ENCODE measurements around the gene ANO4.

ANO4 gene

DNA sequence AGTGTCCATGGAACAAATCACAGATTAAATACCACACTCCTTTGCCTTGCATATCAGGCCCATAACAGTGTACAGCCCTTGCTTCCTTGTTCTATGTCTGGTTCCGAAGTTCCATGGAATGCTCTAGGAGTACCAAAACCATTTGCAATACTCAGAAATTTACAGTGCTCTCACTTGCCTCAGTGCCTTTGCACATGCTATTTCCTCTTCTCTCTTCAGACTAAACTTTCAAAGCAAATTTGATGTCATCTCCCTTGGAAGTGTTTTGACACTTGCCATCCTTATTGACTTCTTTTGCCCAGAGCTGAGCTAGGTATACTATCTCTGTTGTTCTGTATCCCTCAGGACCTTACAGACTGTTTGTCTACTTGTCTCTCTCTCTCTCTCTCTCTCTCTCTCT is 6.1 kb downstream of the ANO4 start:
- Histone ChIP-seq H3K27me3 (no peaks in the 10 kb centered on the region), H3K9ac (no peak overlapping the region), H3K4me1 (no peaks in the 10 kb centered on the region), H3K4me2 (no peak overlapping the region), H3K4me3 (no peak overlapping the region), H4K20me1 (no peaks in the 10 kb centered on the region), H3K27ac (no peak overlapping the region), H3K9me3 (no peaks in the 10 kb centered on the region), H3K36me3 (no peaks in the 10 kb centered on the region)
- no peak for TF ChIP-seq Cebpa-rat (IDR thresholded peaks at IDR 0.05)

DNA sequence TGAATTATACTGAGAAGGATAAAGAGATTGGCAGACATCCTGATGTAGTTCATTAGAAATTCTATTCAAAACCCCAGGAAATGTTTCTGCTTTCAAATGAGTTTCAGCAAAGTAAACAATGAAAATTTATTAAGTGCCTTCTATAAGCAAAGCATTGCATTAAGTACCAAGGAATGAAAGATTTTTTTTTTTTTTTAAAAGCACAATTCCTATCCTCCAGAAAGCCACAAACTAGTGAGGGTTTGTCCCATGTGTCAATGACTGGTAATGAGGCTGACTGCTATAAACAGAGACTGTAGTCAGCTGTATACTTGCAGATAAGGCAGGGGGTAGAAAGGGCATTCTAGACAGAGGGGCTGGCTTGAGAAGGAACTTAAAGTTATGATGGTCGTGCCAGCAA is 6.7 kb downstream of the ANO4 start:
- Histone ChIP-seq H3K27ac (no peak overlapping the region), H3K36me3 (no peaks in the 10 kb centered on the region), H3K4me3 (no peak overlapping the region), H3K27me3 (no peaks in the 10 kb centered on the region), H4K20me1 (no peaks in the 10 kb centered on the region), H3K4me1 (no peaks in the 10 kb centered on the region), H3K9me3 (no peaks in the 10 kb centered on the region), H3K4me2 (no peak overlapping the region), H3K9ac (no peak overlapping the region)
- no peak for TF ChIP-seq Cebpa-rat (IDR thresholded peaks at IDR 0.05)

DNA sequence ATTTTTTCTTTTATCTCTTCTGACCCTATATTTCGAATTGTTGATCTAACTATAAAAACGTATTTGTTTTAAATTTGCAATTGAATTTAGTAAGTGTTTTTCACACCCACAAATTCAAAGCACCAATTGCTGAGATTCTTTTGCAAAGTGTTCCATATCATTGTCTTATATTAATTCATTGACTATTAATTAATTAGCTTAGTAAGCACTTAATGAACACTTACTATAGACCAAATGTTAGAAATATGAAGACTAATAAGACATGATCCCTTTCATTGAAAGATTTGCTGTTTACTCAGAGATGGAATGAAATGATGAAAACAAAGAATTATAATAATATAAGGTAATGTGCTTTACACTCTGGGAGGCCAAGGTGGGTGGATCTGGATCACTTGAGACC is 14.2 kb downstream of the ANO4 start:
- no peak overlapping the region for H3K27ac ChIP-seq
- no peak overlapping the region for H3K4me2 ChIP-seq
- H3K36me3 ChIP-seq = no peaks in the 10 kb centered on the region
- H4K20me1 ChIP-seq = no peaks in the 10 kb centered on the region
- H3K4me3 ChIP-seq = no peak overlapping the region
- no peaks in the 10 kb centered on the region for H3K27me3 ChIP-seq
- H3K4me1 ChIP-seq = no peaks in the 10 kb centered on the region
- TF ChIP-seq Cebpa-rat (IDR thresholded peaks at IDR 0.05) = no peak
- peaks cover 3% of the 10 kb centered on the region; the same call in 1 of the 2 replicates for H3K9me3 ChIP-seq
- H3K9ac ChIP-seq = no peak overlapping the region

DNA sequence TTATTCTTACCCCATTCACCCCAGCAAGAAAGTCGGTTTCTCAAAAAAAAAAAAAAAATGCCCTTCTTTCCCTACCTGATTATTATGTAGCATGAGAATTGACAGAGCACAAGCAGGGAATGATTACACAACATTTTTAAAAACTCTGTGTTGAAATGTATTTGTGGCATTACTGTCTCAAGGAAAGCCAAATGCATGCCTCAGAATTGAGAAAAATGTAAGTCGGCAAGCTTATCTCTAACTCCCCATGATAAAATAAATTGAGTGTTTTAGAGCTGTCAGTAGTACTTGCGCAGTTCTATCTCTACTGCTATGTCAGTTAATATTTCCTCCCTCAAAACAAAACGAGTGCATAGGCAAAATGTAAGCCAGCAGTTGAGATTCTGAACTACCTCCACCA is 25.7 kb downstream of the ANO4 start:
- H3K36me3 ChIP-seq = no peaks in the 10 kb centered on the region
- no peak overlapping the region for H3K27ac ChIP-seq
- H3K9ac ChIP-seq = no peak overlapping the region
- no peak overlapping the region for H3K4me3 ChIP-seq
- no peaks in the 10 kb centered on the region for H3K27me3 ChIP-seq
- H3K4me2 ChIP-seq = no peak overlapping the region
- H3K4me1 ChIP-seq = no peaks in the 10 kb centered on the region
- H3K9me3 ChIP-seq = no peaks in the 10 kb centered on the region
- no peak for TF ChIP-seq Cebpa-rat (IDR thresholded peaks at IDR 0.05)
- H4K20me1 ChIP-seq = no peaks in the 10 kb centered on the region

DNA sequence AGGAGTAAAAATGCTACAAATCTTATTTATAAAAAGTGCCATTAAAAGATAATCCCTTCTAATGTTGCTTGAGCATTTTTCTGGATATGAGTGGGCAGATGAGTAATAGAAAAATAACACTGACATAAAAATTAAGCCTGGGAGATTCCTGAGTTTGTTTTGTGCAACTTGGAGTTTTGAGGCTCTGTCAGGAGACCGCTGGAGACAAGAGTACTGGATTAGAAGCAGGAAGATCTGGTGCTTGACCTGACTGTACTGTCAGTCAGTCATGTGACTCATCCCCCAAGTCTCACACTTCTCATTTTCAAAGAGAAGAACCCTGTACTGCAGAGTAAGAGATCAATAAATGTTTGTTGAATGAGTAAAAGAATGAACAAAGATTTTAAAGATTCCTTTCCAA is 29.4 kb downstream of the ANO4 start:
- H3K4me1 ChIP-seq = no peaks in the 10 kb centered on the region
- no peak overlapping the region for H3K9ac ChIP-seq
- no peak overlapping the region for H3K4me2 ChIP-seq
- no peaks in the 10 kb centered on the region for H3K36me3 ChIP-seq
- no peaks in the 10 kb centered on the region for H3K27me3 ChIP-seq
- H3K9me3 ChIP-seq = no peaks in the 10 kb centered on the region
- H3K4me3 ChIP-seq = no peak overlapping the region
- H4K20me1 ChIP-seq = no peaks in the 10 kb centered on the region
- no peak for TF ChIP-seq Cebpa-rat (IDR thresholded peaks at IDR 0.05)
- H3K27ac ChIP-seq = no peak overlapping the region

DNA sequence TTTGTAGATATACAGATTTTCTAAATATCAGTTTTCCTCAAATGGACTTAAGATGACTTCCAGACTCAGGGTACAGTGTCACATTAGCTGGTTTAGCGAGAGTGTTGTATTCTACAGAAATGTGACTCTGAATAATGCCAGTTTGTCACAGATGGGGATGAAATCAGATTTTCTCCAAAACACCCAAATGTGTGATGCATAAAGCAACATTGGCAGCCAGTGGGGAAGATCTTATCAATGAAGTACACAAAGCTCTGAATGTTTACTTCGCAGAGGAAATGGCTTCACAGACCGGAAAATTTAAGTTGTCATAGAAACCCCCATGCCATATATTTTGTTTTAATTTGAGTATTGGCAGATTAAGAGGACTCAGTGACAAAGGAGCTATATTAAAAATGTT is 29.9 kb downstream of the ANO4 start:
- Histone ChIP-seq H4K20me1 (no peaks in the 10 kb centered on the region), H3K4me2 (no peak overlapping the region)
- TF ChIP-seq Cebpa-rat (IDR thresholded peaks at IDR 0.05) = no peak

DNA sequence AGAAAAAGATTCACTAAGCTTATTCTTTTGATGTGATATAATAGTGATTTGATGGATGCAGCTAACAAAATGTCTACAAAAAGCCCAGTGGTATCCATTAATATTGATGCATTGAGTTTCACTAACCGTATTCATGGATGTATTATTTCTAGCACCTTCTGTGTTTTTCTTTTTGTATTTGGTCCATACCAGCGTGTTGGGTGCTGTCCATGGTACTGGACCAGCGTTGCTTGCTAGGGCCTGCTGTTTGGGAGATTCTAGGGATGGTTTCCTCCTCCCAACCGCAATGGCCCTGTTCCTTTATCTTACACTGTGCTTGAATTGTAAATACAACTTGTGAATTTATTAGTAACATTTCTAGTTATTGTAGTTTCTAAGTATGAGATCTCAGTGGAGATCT is 31.7 kb downstream of the ANO4 start:
- H3K4me1 ChIP-seq = no peaks in the 10 kb centered on the region
- no peaks in the 10 kb centered on the region for H4K20me1 ChIP-seq
- no peaks in the 10 kb centered on the region for H3K27me3 ChIP-seq
- H3K4me3 ChIP-seq = no peak overlapping the region
- no peaks in the 10 kb centered on the region for H3K36me3 ChIP-seq
- no peak for TF ChIP-seq Cebpa-rat (IDR thresholded peaks at IDR 0.05)
- no peaks in the 10 kb centered on the region for H3K9me3 ChIP-seq
- H3K27ac ChIP-seq = no peak overlapping the region
- H3K4me2 ChIP-seq = no peak overlapping the region
- no peak overlapping the region for H3K9ac ChIP-seq

More for the DNA sequence above, 29.9 kb downstream of the ANO4 start:
- Histone ChIP-seq H3K27ac (no peak overlapping the region), H3K27me3 (no peaks in the 10 kb centered on the region), H3K4me3 (no peak overlapping the region), H3K9ac (no peak overlapping the region), H3K4me1 (no peaks in the 10 kb centered on the region), H3K9me3 (no peaks in the 10 kb centered on the region), H3K36me3 (no peaks in the 10 kb centered on the region)

DNA sequence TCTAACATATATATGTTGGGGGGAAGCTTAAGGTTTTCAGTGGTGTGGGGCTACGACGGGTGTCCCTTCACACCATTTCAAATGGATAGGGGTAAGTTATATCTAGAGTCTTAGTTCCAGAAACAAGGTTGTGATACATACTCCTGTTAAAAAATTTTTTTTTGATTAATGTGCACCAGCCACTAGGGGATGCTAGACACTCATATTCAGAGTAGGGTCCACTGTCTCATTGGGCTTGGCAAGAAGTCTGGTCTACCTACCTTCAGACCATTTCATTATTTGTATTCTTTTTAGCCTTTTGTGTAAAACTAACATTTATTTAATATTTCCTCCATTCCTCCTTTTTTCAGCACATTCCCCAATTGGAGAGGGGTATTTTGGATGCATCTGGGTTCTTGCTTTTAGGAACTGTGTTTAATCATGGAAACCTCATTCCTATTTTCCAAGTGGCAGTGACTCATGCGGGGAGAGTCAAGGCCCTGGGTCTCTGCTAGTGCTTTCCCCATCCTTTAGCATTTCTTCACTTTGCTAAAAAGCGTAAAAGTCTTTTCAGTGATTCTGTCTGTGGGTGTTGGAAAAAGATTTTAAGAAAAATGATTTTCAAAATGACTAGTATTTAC is 33.4 kb downstream of the ANO4 start:
- no peak for TF ChIP-seq Cebpa-rat (IDR thresholded peaks at IDR 0.05)
- H3K9ac ChIP-seq = no peak overlapping the region
- no peak overlapping the region for H3K27ac ChIP-seq
- H3K4me3 ChIP-seq = no peak overlapping the region
- no peaks in the 10 kb centered on the region for H3K36me3 ChIP-seq
- no peaks in the 10 kb centered on the region for H3K27me3 ChIP-seq
- no peaks in the 10 kb centered on the region for H4K20me1 ChIP-seq
- no peak overlapping the region for H3K4me2 ChIP-seq
- no peaks in the 10 kb centered on the region for H3K9me3 ChIP-seq
- H3K4me1 ChIP-seq = no peaks in the 10 kb centered on the region

DNA sequence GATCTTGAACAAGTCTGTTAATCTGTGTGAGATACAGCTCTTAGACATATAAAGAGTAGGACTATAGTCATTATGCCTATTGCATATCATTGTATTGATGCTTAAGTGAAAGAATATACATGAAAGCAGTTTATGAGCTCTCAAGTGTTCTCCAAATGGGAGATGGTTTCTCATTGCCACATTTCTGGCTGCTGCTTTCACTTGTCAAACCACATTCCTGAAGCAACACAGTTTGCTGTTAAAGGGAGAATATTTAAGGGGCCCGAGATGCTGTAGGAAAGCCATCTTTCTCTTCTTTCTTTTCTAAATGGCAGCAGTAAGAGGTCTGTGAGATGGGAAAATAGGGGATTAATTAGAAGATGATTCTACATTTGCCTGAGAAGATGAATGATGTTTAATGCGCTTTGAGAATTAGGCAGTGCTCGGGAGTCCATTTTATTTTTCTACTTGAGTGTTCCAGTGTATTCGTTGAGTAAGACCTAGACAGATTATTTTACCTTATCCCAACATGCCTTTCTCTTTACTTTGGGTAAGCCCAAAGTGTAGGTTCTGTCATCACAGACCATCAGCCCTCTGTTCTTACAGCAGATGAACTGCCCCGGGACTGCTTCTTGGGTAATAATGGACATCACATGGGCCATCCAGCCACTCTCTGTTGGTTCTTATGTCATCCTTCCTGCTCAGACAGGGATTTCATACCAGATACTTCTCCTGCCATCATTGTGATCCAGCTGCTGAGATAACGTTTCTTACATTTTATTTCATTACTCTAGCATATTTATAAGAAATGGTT is 35.6 kb downstream of the ANO4 start:
- no peaks in the 10 kb centered on the region for H3K36me3 ChIP-seq
- no peak overlapping the region for H3K27ac ChIP-seq
- no peaks in the 10 kb centered on the region for H3K27me3 ChIP-seq
- no peak overlapping the region for H3K4me2 ChIP-seq
- no peaks in the 10 kb centered on the region for H4K20me1 ChIP-seq
- no peak overlapping the region for H3K4me3 ChIP-seq
- H3K9me3 ChIP-seq = no peaks in the 10 kb centered on the region
- H3K9ac ChIP-seq = no peak overlapping the region
- no peak for TF ChIP-seq Cebpa-rat (IDR thresholded peaks at IDR 0.05)
- H3K4me1 ChIP-seq = no peaks in the 10 kb centered on the region

DNA sequence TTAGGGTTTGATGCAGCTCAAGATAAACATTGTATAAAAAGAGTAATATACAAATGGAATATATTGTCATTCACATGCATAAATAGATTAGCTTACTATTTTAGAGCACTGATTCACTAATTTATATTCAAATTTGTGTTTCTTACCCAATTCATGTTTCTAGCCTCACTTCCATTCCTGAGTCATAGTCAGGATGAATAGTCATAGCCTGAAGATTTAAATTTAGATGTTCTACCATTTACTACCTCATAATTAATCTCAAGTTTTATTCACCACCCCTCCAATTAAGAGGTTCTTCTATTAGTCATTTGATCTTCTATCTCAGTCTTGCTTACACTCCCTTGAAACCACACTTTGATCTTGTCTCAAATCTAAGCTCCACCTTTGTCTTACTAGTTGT is 38.7 kb downstream of the ANO4 start:
- Histone ChIP-seq H3K9ac (no peak overlapping the region), H3K4me2 (no peak overlapping the region), H3K9me3 (no peaks in the 10 kb centered on the region), H3K4me3 (no peak overlapping the region), H4K20me1 (no peaks in the 10 kb centered on the region), H3K36me3 (no peaks in the 10 kb centered on the region), H3K27me3 (no peaks in the 10 kb centered on the region), H3K4me1 (no peaks in the 10 kb centered on the region), H3K27ac (no peak overlapping the region)
- no peak for TF ChIP-seq Cebpa-rat (IDR thresholded peaks at IDR 0.05)
